Measurements from ENCODE around the gene SLC16A3. TPM values are rescaled to one million over a fixed set of nuclear protein-coding genes. Genes with fewer than 3 reads are reported as not detected.

The SLC16A3 gene
- total RNA-seq, 1 experiment from 2014 or later = 652 TPM

DNA sequence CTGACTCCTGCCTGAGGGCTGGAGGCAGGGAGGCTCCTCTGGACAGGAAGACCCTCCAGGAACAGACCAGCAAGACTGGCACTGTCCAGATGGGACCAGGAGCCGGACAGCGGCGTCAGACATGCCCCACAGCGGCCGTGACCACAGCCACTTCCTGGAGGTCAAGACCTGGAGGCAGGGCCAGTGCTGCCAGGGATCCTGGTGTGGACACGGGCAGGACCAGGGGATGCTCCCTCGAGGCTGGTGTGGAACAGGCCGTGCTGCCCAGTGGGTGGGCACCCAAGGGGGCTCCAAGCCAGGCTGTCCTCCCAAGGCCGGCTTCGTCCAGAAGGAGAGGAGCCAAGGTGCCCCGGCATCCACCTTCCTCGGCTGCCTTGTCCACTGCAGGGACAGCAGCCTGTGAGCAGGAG is 11.7 kb upstream of the SLC16A3 start:
- Histone ChIP-seq H3K4me3 (no peak overlapping the region), H3K36me3 (no peaks in the 10 kb centered on the region), H3K9me3 (no peaks in the 10 kb centered on the region), H3K27me3 (no peaks in the 10 kb centered on the region)
- DNase-seq = peak; percentile 85

- peak; percentile 99 for DNase-seq
- H3K9me3 ChIP-seq = no peaks in the 10 kb centered on the region
- H3K36me3 ChIP-seq = no peaks in the 10 kb centered on the region
- H3K27me3 ChIP-seq = no peaks in the 10 kb centered on the region
- no peak overlapping the region for H3K4me3 ChIP-seq
Observed at GRCh38 chr17:82217530-82218204, 11.2 kb upstream of the SLC16A3 start.

GRCh38 chr17:82218349-82219075 is 10.3 kb upstream of the SLC16A3 start:
- H3K27me3 ChIP-seq = no peaks in the 10 kb centered on the region
- DNase-seq = no peak
- no peaks in the 10 kb centered on the region for H3K9me3 ChIP-seq
- H3K4me3 ChIP-seq = no peak overlapping the region
- no peaks in the 10 kb centered on the region for H3K36me3 ChIP-seq

- Histone ChIP-seq H3K36me3 (no peaks in the 10 kb centered on the region), H3K9me3 (no peaks in the 10 kb centered on the region), H3K27me3 (no peaks in the 10 kb centered on the region), H3K4me3 (no peak overlapping the region)
- no peak for DNase-seq
Observed at GRCh38 chr17:82219083-82219482, 9.8 kb upstream of the SLC16A3 start.

- Histone ChIP-seq H3K27me3 (no peaks in the 10 kb centered on the region), H3K36me3 (no peaks in the 10 kb centered on the region), H3K4me3 (no peak overlapping the region), H3K9me3 (no peaks in the 10 kb centered on the region)
- no peak for DNase-seq
Observed at GRCh38 chr17:82219753-82220709, 8.8 kb upstream of the SLC16A3 start.

- Histone ChIP-seq H3K27me3 (no peaks in the 10 kb centered on the region), H3K4me3 (no peak overlapping the region), H3K36me3 (no peaks in the 10 kb centered on the region), H3K9me3 (no peaks in the 10 kb centered on the region)
- no peak for DNase-seq
Observed at GRCh38 chr17:82221341-82221902, 7.4 kb upstream of the SLC16A3 start.

- no peak for DNase-seq
- H3K4me3 ChIP-seq = no peak overlapping the region
- H3K9me3 ChIP-seq = no peaks in the 10 kb centered on the region
- H3K36me3 ChIP-seq = no peaks in the 10 kb centered on the region
- H3K27me3 ChIP-seq = no peaks in the 10 kb centered on the region
Observed at GRCh38 chr17:82222816-82223215, 6.0 kb upstream of the SLC16A3 start.

GRCh38 chr17:82223517-82223916 is 5.3 kb upstream of the SLC16A3 start:
- H3K36me3 ChIP-seq = no peaks in the 10 kb centered on the region
- DNase-seq = no peak
- H3K4me3 ChIP-seq = no peak overlapping the region
- H3K27me3 ChIP-seq = no peaks in the 10 kb centered on the region
- no peaks in the 10 kb centered on the region for H3K9me3 ChIP-seq

DNA sequence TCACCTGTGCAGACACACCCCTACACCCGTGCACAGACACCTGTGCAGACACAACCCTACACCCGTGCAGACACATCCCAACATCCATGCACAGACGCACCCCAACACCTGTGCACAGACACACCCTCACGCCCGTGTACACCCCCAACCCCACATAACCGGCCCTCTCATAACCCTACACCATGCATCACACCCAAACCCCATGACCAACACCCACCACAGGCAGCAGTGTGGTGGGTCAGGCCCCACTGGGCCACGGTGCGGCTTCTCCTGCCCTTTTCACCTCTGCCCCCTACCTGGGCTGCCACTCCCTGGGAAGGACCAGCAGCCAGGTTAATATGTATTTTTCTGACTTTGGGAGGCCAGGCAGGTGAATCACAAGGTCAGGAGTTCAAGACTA is 4.2 kb upstream of the SLC16A3 start:
- Histone ChIP-seq H3K27me3 (no peaks in the 10 kb centered on the region), H3K36me3 (peaks cover 7% of the 10 kb centered on the region), H3K9me3 (no peaks in the 10 kb centered on the region), H3K4me3 (no peak overlapping the region)
- no peak for DNase-seq

- no peak for DNase-seq
- Histone ChIP-seq H3K27me3 (no peaks in the 10 kb centered on the region), H3K36me3 (peaks cover 15% of the 10 kb centered on the region), H3K9me3 (no peaks in the 10 kb centered on the region), H3K4me3 (no peak overlapping the region)
Observed at GRCh38 chr17:82225368-82226029, 3.3 kb upstream of the SLC16A3 start.

GRCh38 chr17:82226146-82226808 is 2.6 kb upstream of the SLC16A3 start:
- Histone ChIP-seq H3K9me3 (no peaks in the 10 kb centered on the region), H3K27me3 (no peaks in the 10 kb centered on the region), H3K4me3 (no peak overlapping the region), H3K36me3 (peaks cover 21% of the 10 kb centered on the region)
- DNase-seq = no peak

DNA sequence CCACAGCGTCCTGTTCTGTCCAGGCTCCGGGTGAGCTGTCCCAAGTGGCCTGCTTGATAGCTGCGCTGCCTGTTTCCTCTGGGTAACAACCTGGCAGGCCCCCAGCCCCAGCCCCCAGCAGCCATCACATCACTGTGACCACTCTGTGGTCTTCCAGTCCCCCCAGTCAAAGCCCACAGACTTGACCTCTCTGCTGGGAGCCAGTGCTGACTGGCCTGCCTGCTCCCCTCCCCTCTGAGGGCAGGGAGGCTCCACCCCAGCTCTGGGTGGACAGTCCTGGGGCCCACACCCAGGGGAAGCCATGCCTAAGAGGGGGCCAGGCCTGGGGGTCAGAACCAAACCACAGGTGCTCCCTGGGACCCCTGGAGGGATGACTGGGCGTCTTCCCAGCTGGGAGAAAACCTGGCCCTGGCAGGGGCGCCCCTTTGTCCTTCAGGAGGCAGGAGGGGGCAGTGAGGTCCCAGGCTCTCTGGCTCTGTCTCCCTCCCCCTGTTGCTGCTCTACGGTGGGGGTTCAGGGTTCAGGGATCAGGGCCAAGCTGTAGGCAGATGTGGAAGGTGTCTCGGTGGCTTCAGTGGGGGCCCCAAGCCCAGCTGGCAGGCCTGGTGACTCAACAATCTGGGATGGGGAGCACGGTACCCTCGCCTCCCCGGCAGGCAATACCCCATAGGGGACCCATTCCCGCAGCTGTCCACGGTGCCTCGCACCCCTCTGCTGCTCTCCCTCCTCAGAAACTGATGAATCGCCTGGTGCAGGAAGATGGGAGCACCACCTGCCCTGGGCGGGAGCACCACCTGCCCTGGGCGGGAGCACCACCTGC is 1.8 kb upstream of the SLC16A3 start:
- H3K36me3 ChIP-seq = peaks cover 28% of the 10 kb centered on the region
- no peaks in the 10 kb centered on the region for H3K9me3 ChIP-seq
- no peaks in the 10 kb centered on the region for H3K27me3 ChIP-seq
- no peak overlapping the region for H3K4me3 ChIP-seq
- DNase-seq = no peak

DNA sequence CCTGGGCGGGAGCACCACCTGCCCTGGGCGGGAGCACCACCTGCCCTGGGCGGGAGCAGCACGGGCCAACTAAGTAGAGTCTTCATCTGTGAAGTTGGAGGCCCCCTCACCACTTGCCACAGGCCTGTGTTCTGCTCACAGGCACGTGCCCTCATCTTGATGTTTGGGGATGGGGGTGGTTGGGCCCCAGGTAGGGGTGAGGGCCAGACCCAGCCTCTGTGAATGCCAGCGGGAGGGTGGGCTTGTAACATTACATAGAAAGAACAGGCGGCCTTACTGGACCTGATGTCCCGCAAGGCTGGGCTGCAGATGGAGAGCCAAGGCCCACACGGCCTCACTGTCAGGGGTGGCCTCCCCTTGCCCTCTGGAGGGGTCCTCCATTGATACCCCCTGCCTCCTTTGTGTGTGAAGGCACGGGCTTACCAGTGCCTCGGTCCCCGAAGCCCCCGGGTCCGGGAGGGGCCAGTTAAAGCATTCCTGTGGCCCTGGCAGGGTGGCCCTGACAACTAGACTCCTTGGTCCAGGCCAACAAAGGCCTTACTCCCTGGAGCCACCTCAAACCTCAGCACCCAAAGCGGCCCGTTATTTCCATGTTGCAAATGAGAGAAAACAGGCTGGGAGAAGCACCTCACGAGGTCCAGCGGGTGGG is 1.1 kb upstream of the SLC16A3 start:
- Histone ChIP-seq H3K4me3 (peak overlapping the region; percentile 55), H3K36me3 (peaks cover 33% of the 10 kb centered on the region), H3K27me3 (no peaks in the 10 kb centered on the region), H3K9me3 (no peaks in the 10 kb centered on the region)
- DNase-seq = no peak

DNA sequence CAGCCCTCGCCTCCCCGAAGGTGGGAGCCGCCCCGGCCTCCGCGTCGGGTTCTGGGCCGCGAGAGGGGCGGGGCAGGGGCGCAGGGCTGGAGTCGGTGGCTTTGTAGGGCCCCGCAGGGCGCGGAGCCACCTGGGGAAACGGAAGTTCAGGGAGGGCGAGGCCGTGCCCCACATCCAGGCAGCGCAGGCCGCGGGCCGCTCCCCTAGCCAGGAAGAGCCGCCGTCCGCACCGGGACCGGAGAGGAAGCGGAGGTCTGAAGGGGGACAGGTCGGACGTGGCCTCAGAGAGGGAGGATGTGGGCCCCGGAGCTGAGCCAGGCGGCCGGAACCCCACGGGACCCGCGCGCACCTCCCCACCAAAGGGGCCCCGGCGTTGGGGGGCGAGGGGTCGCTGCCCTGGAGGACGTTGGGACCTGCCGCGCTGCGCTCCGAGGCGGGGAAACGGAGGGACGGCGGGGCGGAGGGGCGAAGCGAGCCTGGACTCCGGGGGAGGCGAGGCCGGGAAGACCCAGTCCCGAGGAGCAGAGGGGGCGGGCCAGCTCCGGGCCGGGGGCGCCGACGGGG is 482 bp upstream of the SLC16A3 start:
- Histone ChIP-seq H3K36me3 (peaks cover 39% of the 10 kb centered on the region), H3K9me3 (no peaks in the 10 kb centered on the region), H3K27me3 (no peaks in the 10 kb centered on the region), H3K4me3 (peak overlapping the region; percentile 55)
- no peak for DNase-seq

All from MG63 (cell line).